ENCODE data around the gene AVEN.

DNA sequence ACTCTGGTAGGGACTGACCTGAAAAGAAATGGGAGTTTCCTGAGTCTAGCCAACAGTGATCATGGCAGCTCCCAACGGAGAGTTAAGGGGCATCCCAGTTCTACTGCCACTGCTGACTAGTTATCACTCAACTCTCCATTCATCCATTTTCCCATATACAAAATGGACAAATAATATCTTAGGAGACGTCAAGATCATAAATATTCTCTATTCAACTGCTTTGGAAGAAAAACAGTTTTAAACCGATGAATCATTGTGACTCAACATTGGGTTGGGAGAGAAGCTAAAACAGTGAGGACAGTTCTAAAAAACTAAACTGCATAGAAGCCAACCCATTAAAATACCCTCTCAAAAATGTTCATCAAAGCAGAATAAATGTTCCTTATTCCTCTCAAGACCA is 128.3 kb downstream of the AVEN start:
- TF ChIP-seq CTCF (IDR thresholded peaks at IDR 0.05; ENCODE audit: extremely low read depth in 1 of 2, insufficient read depth in 1 of 2, low read depth in 1 of 2, low read length in 2 of 2) = no peak
- no peak for TF ChIP-seq POLR2AphosphoS5 (IDR thresholded peaks at IDR 0.05; ENCODE audit: insufficient read depth, low read depth, low read length)

Measured in endothelial cell of umbilical vein (primary cell).